Coronary artery (tissue), 2 donors: ENCODE measurements around the gene NSMF.

Source experiments
- DNase-seq: peaks from one replicate; pipeline ENCODE4 v3.0.0-alpha.2; 2017; ENCODE audit warnings: low spot score
- H3K27ac ChIP-seq, 2 donors: fragments of 200-600 bp; sonication (generic); one replicate each; pipeline ENCODE4 v1.5.1; 2016 to 2019
- H3K4me3 ChIP-seq: fragments of 200-600 bp; sonication (generic); 2 replicates; pipeline ENCODE4 v1.5.1; 2016; ENCODE audit warnings: mild to moderate bottlenecking, moderate library complexity
- CTCF ChIP-seq: fragments of 200-600 bp; sonication (generic); IDR thresholded peaks from one replicate; pipeline ENCODE4 v1.5.1; 2019; ENCODE audit warnings: antibody characterized with exemption

NSMF gene

GRCh38 chr9:137485343-137486140 is 26.4 kb upstream of the NSMF start:
- no peak for DNase-seq
- no peak for TF ChIP-seq CTCF
- Histone ChIP-seq H3K27ac (no peak overlapping the region), H3K4me3 (no peak overlapping the region)

GRCh38 chr9:137484551-137485315 is 25.6 kb upstream of the NSMF start:
- Histone ChIP-seq H3K4me3 (no peak overlapping the region), H3K27ac (no peak overlapping the region)
- DNase-seq: no peak
- TF ChIP-seq CTCF: no peak

GRCh38 chr9:137482094-137482781 is 23.1 kb upstream of the NSMF start:
- H3K4me3 ChIP-seq: no peak overlapping the region
- H3K27ac ChIP-seq: no peak overlapping the region
- DNase-seq: no peak
- TF ChIP-seq CTCF: no peak

- Histone ChIP-seq H3K27ac (no peak overlapping the region), H3K4me3 (no peak overlapping the region)
- no peak for DNase-seq
- TF ChIP-seq CTCF: no peak
Measured at GRCh38 chr9:137480686-137481683, 21.9 kb upstream of the NSMF start.

- Histone ChIP-seq H3K4me3 (no peak overlapping the region), H3K27ac (no peak overlapping the region)
- TF ChIP-seq CTCF: no peak
- DNase-seq: no peak
Measured at GRCh38 chr9:137479892-137480685, 21.0 kb upstream of the NSMF start.
